GM19372 (cell line): ENCODE measurements around the gene BMPER.

Source experiments
- ATAC-seq: cut with Tn5 transposase; IDR thresholded peaks from one replicate; pipeline ENCODE4 v1.9.1; 2021; ENCODE audit warnings: mild to moderate bottlenecking, low read depth, moderate library complexity; ENCODE audit not compliant: unreplicated experiment

BMPER gene

GRCh38 chr7:33887266-33887975 is 17.9 kb upstream of the BMPER start:
- ATAC-seq = no peak

GRCh38 chr7:33888166-33888565 is 17.2 kb upstream of the BMPER start:
- ATAC-seq = no peak

GRCh38 chr7:33892945-33893344 is 12.4 kb upstream of the BMPER start:
- no peak for ATAC-seq

- no peak for ATAC-seq
Observed at GRCh38 chr7:33893377-33893776, 12.0 kb upstream of the BMPER start.

GRCh38 chr7:33895025-33895804 is 10.1 kb upstream of the BMPER start:
- ATAC-seq = peak; percentile 100

- no peak for ATAC-seq
Observed at GRCh38 chr7:33900501-33900900, 4.8 kb upstream of the BMPER start.

GRCh38 chr7:33901199-33901598 is 4.1 kb upstream of the BMPER start:
- no peak for ATAC-seq

- no peak for ATAC-seq
Observed at GRCh38 chr7:33901847-33902246, 3.5 kb upstream of the BMPER start.

- no peak for ATAC-seq
Observed at GRCh38 chr7:33902746-33903145, 2.6 kb upstream of the BMPER start.

- ATAC-seq = peak; percentile 39
Observed at GRCh38 chr7:33903791-33904680, 1.3 kb upstream of the BMPER start.

GRCh38 chr7:33904681-33905388 is 504 bp upstream of the BMPER start:
- ATAC-seq = peak; percentile 53

GRCh38 chr7:33906697-33907096 is 1.4 kb downstream of the BMPER start:
- no peak for ATAC-seq

GRCh38 chr7:33907625-33908024 is 2.3 kb downstream of the BMPER start:
- ATAC-seq = no peak

- ATAC-seq = no peak
Observed at GRCh38 chr7:33909318-33909717, 4.0 kb downstream of the BMPER start.

GRCh38 chr7:33909755-33910154 is 4.4 kb downstream of the BMPER start:
- no peak for ATAC-seq

GRCh38 chr7:33910756-33911155 is 5.4 kb downstream of the BMPER start:
- ATAC-seq = no peak

- no peak for ATAC-seq
Observed at GRCh38 chr7:33916357-33917081, 11.2 kb downstream of the BMPER start.

- ATAC-seq = no peak
Observed at GRCh38 chr7:33917661-33918060, 12.3 kb downstream of the BMPER start.

- ATAC-seq = no peak
Observed at GRCh38 chr7:33918438-33919143, 13.3 kb downstream of the BMPER start.
